Fibroblast of lung (primary cell): ENCODE measurements around the gene BRD1.

Experiments used
- EZH2 ChIP-seq: IDR thresholded peaks from 2 replicates; pipeline ENCODE4 v1.5.1; 2012; ENCODE audit warnings: low read length, control low read depth, mild to moderate bottlenecking; ENCODE audit errors: missing control alignments
- TF ChIP-seq, protein P1 (sequence below), 2 donors: IDR thresholded peaks in 1 of 2; conservative IDR thresholded peaks in 1 of 2; 1 replicate in 1 of 2; 2 replicates in 1 of 2; pipeline ENCODE4 v1.5.1; 2011 to 2012; ENCODE audit warnings: low read length in 2 of 2, control low read depth in 1 of 2, inconsistent platforms in 1 of 2, low read depth in 1 of 2, mild to moderate bottlenecking in 1 of 2

DNA sequence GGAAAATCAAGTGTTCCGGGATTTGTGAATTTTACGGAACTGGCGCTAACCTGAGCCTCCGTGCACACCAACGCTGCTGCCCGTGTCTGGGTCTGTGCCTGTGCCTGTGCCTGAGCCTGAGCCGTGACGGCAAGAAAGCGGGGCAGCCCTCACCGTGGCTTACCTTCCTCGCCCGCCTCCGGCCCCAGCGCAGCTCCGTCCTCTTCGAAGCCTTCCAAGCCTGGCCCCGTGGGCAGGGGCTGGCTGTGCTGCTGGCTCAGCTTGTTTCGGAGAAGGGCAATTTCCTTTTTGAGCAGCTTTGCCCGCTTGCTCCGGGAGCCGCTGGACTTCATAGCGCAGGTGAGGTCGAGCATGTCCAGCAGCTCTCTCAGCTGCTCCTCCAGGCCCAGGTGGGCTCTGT lies 33.8 kb downstream of the BRD1 start:
- TF ChIP-seq, protein P1, sequence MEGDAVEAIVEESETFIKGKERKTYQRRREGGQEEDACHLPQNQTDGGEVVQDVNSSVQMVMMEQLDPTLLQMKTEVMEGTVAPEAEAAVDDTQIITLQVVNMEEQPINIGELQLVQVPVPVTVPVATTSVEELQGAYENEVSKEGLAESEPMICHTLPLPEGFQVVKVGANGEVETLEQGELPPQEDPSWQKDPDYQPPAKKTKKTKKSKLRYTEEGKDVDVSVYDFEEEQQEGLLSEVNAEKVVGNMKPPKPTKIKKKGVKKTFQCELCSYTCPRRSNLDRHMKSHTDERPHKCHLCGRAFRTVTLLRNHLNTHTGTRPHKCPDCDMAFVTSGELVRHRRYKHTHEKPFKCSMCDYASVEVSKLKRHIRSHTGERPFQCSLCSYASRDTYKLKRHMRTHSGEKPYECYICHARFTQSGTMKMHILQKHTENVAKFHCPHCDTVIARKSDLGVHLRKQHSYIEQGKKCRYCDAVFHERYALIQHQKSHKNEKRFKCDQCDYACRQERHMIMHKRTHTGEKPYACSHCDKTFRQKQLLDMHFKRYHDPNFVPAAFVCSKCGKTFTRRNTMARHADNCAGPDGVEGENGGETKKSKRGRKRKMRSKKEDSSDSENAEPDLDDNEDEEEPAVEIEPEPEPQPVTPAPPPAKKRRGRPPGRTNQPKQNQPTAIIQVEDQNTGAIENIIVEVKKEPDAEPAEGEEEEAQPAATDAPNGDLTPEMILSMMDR (conservative IDR thresholded peaks at IDR 0.05 in 1 of 2, IDR thresholded peaks at IDR 0.05 in 1 of 2; ENCODE audit: low read depth in 1 of 2, low read length in 2 of 2): no peak
- no peak for TF ChIP-seq EZH2
